ENCODE results near the gene DNAJB11.

The DNAJB11 gene

GRCh38 chr3:186570096-186570940 is at the start of gene DNAJB11:
Gene DNAJB11, plus strand, starts transcription at chr3:186570720. Its CDS starts 178 bp downstream, at chr3:186570898.
- peak; percentile 98 for DNase-seq (ENCODE audit: low read depth, low spot score)
- Histone ChIP-seq H3K27ac (ENCODE audit: low read length) (no peak within 1 kb of the TSS), H3K4me3 (ENCODE audit: low read length) (peak within 1 kb of the TSS; percentile 93), H3K9me3 (ENCODE audit: control insufficient read depth, insufficient read depth, low read length) (no peaks in the 10 kb centered on the region), H3K4me1 (ENCODE audit: control insufficient read depth, insufficient read depth, low read length) (0 out of 2 replicates have a peak, but pooled peaks cover 1% of the 10 kb centered on the region), H3K36me3 (ENCODE audit: control insufficient read depth, insufficient read depth, low read length) (no peaks in the 10 kb centered on the region; the same call in 1 of the 2 replicates), H3K27me3 (ENCODE audit: control insufficient read depth, insufficient read depth, low read length) (no peaks in the 10 kb centered on the region)
- WGBS (ENCODE audit: insufficient coverage, insufficient read length), result no CpG with 5 or more reads among the region's 59 CpGs

GRCh38 chr3:186520957-186521842 is 49.3 kb upstream of the DNAJB11 start:
- no peak overlapping the region for H3K27ac ChIP-seq (ENCODE audit: low read length)
- no CpG with 5 or more reads among the region's 10 CpGs for WGBS (ENCODE audit: insufficient coverage, insufficient read length)
- DNase-seq (ENCODE audit: low read depth, low spot score), result no peak
- H3K36me3 ChIP-seq (ENCODE audit: control insufficient read depth, insufficient read depth, low read length), result no peaks in the 10 kb centered on the region
- H3K4me1 ChIP-seq (ENCODE audit: control insufficient read depth, insufficient read depth, low read length), result no peaks in the 10 kb centered on the region
- no peaks in the 10 kb centered on the region for H3K9me3 ChIP-seq (ENCODE audit: control insufficient read depth, insufficient read depth, low read length)
- no peak overlapping the region for H3K4me3 ChIP-seq (ENCODE audit: low read length)
- H3K27me3 ChIP-seq (ENCODE audit: control insufficient read depth, insufficient read depth, low read length), result no peaks in the 10 kb centered on the region

- H3K9me3 ChIP-seq (ENCODE audit: control insufficient read depth, insufficient read depth, low read length), result no peaks in the 10 kb centered on the region
- no peaks in the 10 kb centered on the region for H3K4me1 ChIP-seq (ENCODE audit: control insufficient read depth, insufficient read depth, low read length)
- no peak for DNase-seq (ENCODE audit: low read depth, low spot score)
- H3K27me3 ChIP-seq (ENCODE audit: control insufficient read depth, insufficient read depth, low read length), result no peaks in the 10 kb centered on the region
- no peak overlapping the region for H3K4me3 ChIP-seq (ENCODE audit: low read length)
- H3K27ac ChIP-seq (ENCODE audit: low read length), result no peak overlapping the region
- no CpG with 5 or more reads among the region's 6 CpGs for WGBS (ENCODE audit: insufficient coverage, insufficient read length)
- H3K36me3 ChIP-seq (ENCODE audit: control insufficient read depth, insufficient read depth, low read length), result no peaks in the 10 kb centered on the region
Measured at GRCh38 chr3:186523022-186523421, 47.5 kb upstream of the DNAJB11 start.

- H3K27me3 ChIP-seq (ENCODE audit: control insufficient read depth, insufficient read depth, low read length), result no peaks in the 10 kb centered on the region
- no peak overlapping the region for H3K27ac ChIP-seq (ENCODE audit: low read length)
- WGBS (ENCODE audit: insufficient coverage, insufficient read length), result no CpG with 5 or more reads among the region's 2 CpGs
- H3K4me1 ChIP-seq (ENCODE audit: control insufficient read depth, insufficient read depth, low read length), result no peaks in the 10 kb centered on the region
- H3K9me3 ChIP-seq (ENCODE audit: control insufficient read depth, insufficient read depth, low read length), result no peaks in the 10 kb centered on the region
- no peaks in the 10 kb centered on the region for H3K36me3 ChIP-seq (ENCODE audit: control insufficient read depth, insufficient read depth, low read length)
- no peak for DNase-seq (ENCODE audit: low read depth, low spot score)
- no peak overlapping the region for H3K4me3 ChIP-seq (ENCODE audit: low read length)
Measured at GRCh38 chr3:186523434-186523833, 47.1 kb upstream of the DNAJB11 start.

GRCh38 chr3:186524616-186525015 is 45.9 kb upstream of the DNAJB11 start:
- H3K27ac ChIP-seq (ENCODE audit: low read length), result no peak overlapping the region
- H3K4me3 ChIP-seq (ENCODE audit: low read length), result no peak overlapping the region
- H3K4me1 ChIP-seq (ENCODE audit: control insufficient read depth, insufficient read depth, low read length), result no peaks in the 10 kb centered on the region
- no peaks in the 10 kb centered on the region for H3K9me3 ChIP-seq (ENCODE audit: control insufficient read depth, insufficient read depth, low read length)
- no peaks in the 10 kb centered on the region for H3K27me3 ChIP-seq (ENCODE audit: control insufficient read depth, insufficient read depth, low read length)
- H3K36me3 ChIP-seq (ENCODE audit: control insufficient read depth, insufficient read depth, low read length), result no peaks in the 10 kb centered on the region
- no CpG with 5 or more reads among the region's 6 CpGs for WGBS (ENCODE audit: insufficient coverage, insufficient read length)
- no peak for DNase-seq (ENCODE audit: low read depth, low spot score)

- no peak for DNase-seq (ENCODE audit: low read depth, low spot score)
- no peak overlapping the region for H3K4me3 ChIP-seq (ENCODE audit: low read length)
- no peaks in the 10 kb centered on the region for H3K27me3 ChIP-seq (ENCODE audit: control insufficient read depth, insufficient read depth, low read length)
- no peaks in the 10 kb centered on the region for H3K4me1 ChIP-seq (ENCODE audit: control insufficient read depth, insufficient read depth, low read length)
- no peak overlapping the region for H3K27ac ChIP-seq (ENCODE audit: low read length)
- H3K36me3 ChIP-seq (ENCODE audit: control insufficient read depth, insufficient read depth, low read length), result no peaks in the 10 kb centered on the region
- no CpG with 5 or more reads among the region's 9 CpGs for WGBS (ENCODE audit: insufficient coverage, insufficient read length)
- H3K9me3 ChIP-seq (ENCODE audit: control insufficient read depth, insufficient read depth, low read length), result no peaks in the 10 kb centered on the region
Measured at GRCh38 chr3:186525369-186526255, 44.9 kb upstream of the DNAJB11 start.

- no peak overlapping the region for H3K27ac ChIP-seq (ENCODE audit: low read length)
- no peaks in the 10 kb centered on the region for H3K4me1 ChIP-seq (ENCODE audit: control insufficient read depth, insufficient read depth, low read length)
- WGBS (ENCODE audit: insufficient coverage, insufficient read length), result no CpG with 5 or more reads among the region's 6 CpGs
Measured at GRCh38 chr3:186526256-186526606, 44.3 kb upstream of the DNAJB11 start.

GRCh38 chr3:186529201-186529999 is 41.1 kb upstream of the DNAJB11 start:
- WGBS (ENCODE audit: insufficient coverage, insufficient read length), result no CpG with 5 or more reads among the region's 11 CpGs
- Histone ChIP-seq H3K36me3 (ENCODE audit: control insufficient read depth, insufficient read depth, low read length) (no peaks in the 10 kb centered on the region), H3K4me1 (ENCODE audit: control insufficient read depth, insufficient read depth, low read length) (no peaks in the 10 kb centered on the region), H3K4me3 (ENCODE audit: low read length) (no peak overlapping the region), H3K27me3 (ENCODE audit: control insufficient read depth, insufficient read depth, low read length) (no peaks in the 10 kb centered on the region), H3K27ac (ENCODE audit: low read length) (no peak overlapping the region), H3K9me3 (ENCODE audit: control insufficient read depth, insufficient read depth, low read length) (no peaks in the 10 kb centered on the region)
- no peak for DNase-seq (ENCODE audit: low read depth, low spot score)

More at GRCh38 chr3:186526256-186526606, 44.3 kb upstream of the DNAJB11 start:
- Histone ChIP-seq H3K27me3 (ENCODE audit: control insufficient read depth, insufficient read depth, low read length) (no peaks in the 10 kb centered on the region), H3K9me3 (ENCODE audit: control insufficient read depth, insufficient read depth, low read length) (no peaks in the 10 kb centered on the region), H3K4me3 (ENCODE audit: low read length) (no peak overlapping the region), H3K36me3 (ENCODE audit: control insufficient read depth, insufficient read depth, low read length) (no peaks in the 10 kb centered on the region)
- DNase-seq (ENCODE audit: low read depth, low spot score), result no peak

- no peak overlapping the region for H3K4me3 ChIP-seq (ENCODE audit: low read length)
- H3K4me1 ChIP-seq (ENCODE audit: control insufficient read depth, insufficient read depth, low read length), result no peaks in the 10 kb centered on the region
- no peaks in the 10 kb centered on the region for H3K27me3 ChIP-seq (ENCODE audit: control insufficient read depth, insufficient read depth, low read length)
- no peak for DNase-seq (ENCODE audit: low read depth, low spot score)
- H3K27ac ChIP-seq (ENCODE audit: low read length), result no peak overlapping the region
- H3K9me3 ChIP-seq (ENCODE audit: control insufficient read depth, insufficient read depth, low read length), result no peaks in the 10 kb centered on the region
- no peaks in the 10 kb centered on the region for H3K36me3 ChIP-seq (ENCODE audit: control insufficient read depth, insufficient read depth, low read length)
Measured at GRCh38 chr3:186530415-186530814, 40.1 kb upstream of the DNAJB11 start.
